GM18502 (cell line): ENCODE data around the gene ZNF121.
"Not testable (repeated sequence)": the region's sequence is repeated elsewhere in the genome, so short reads cannot be mapped to it uniquely, and the experiment has no call there.

Source experiments
- ATAC-seq: cut with Tn5 transposase; IDR thresholded peaks from one replicate; pipeline ENCODE4 v1.9.1; 2021; ENCODE audit warnings: mild to moderate bottlenecking; ENCODE audit not compliant: unreplicated experiment, poor library complexity

ZNF121 gene

GRCh38 chr19:9584073-9584833, at the start of gene ZNF121:
Gene ZNF121, minus strand, starts transcription at chr19:9584504. Its CDS starts 16,407 bp downstream, at chr19:9568097.
- peak; percentile 85 for ATAC-seq

- no peak for ATAC-seq
These were observed 43.6 kb upstream of the ZNF121 start for GRCh38 chr19:9627856-9628255.

GRCh38 chr19:9622531-9622930, 38.2 kb upstream of the ZNF121 start:
- ATAC-seq, result no peak

- ATAC-seq, result peak; percentile 89
These were observed 37.1 kb upstream of the ZNF121 start, which contains the start of gene ZNF561 for GRCh38 chr19:9621156-9622037. Gene ZNF561, minus strand, starts transcription at chr19:9621232. Its CDS starts 1,776 bp downstream, at chr19:9619456.

GRCh38 chr19:9620842-9621155, 36.5 kb upstream of the ZNF121 start:
- ATAC-seq, result no peak

GRCh38 chr19:9615844-9616243, 31.5 kb upstream of the ZNF121 start:
- no peak for ATAC-seq

- ATAC-seq, result no peak
These were observed 26.3 kb upstream of the ZNF121 start for GRCh38 chr19:9610484-9611113.

- no peak for ATAC-seq
These were observed 24.6 kb upstream of the ZNF121 start for GRCh38 chr19:9608912-9609311.

GRCh38 chr19:9597027-9597426, 12.7 kb upstream of the ZNF121 start:
- no peak for ATAC-seq

GRCh38 chr19:9586764-9587163, 2.5 kb upstream of the ZNF121 start:
- ATAC-seq, result no peak

- ATAC-seq, result not testable (repeated sequence)
These were observed 2.1 kb downstream of the ZNF121 start for GRCh38 chr19:9582081-9582725.

GRCh38 chr19:9580728-9581127, 3.6 kb downstream of the ZNF121 start:
- ATAC-seq, result no peak

- no peak for ATAC-seq
These were observed 14.0 kb downstream of the ZNF121 start for GRCh38 chr19:9570255-9570654.

GRCh38 chr19:9566729-9567128, 17.6 kb downstream of the ZNF121 start:
- no peak for ATAC-seq

GRCh38 chr19:9565900-9566705, 18.2 kb downstream of the ZNF121 start:
- ATAC-seq, result no peak

- no peak for ATAC-seq
These were observed 31.6 kb downstream of the ZNF121 start for GRCh38 chr19:9552536-9553274.

GRCh38 chr19:9547870-9548269, 36.4 kb downstream of the ZNF121 start:
- no peak for ATAC-seq

GRCh38 chr19:9541281-9541680, 43.0 kb downstream of the ZNF121 start:
- ATAC-seq, result not testable (repeated sequence)

- not testable (repeated sequence) for ATAC-seq
These were observed 44.4 kb downstream of the ZNF121 start for GRCh38 chr19:9539921-9540320.
